ENCODE measurements around the gene PPP1R14B.

GRCh38 chr11:64196626-64197025 is 50.1 kb downstream of the PPP1R14B start:
- TF ChIP-seq CTCF (IDR thresholded peaks at IDR 0.05; ENCODE audit: low read depth, low read length, missing input control) (no peak), SP1 (IDR thresholded peaks at IDR 0.05) (no peak), ZBTB33 (IDR thresholded peaks at IDR 0.05) (no peak), ATF3 (IDR thresholded peaks at IDR 0.05) (no peak), RAD21 (IDR thresholded peaks at IDR 0.05) (no peak), EGR1 (IDR thresholded peaks at IDR 0.05; ENCODE audit: low read depth in 2 of 2) (no peak), FOXA1 (IDR thresholded peaks at IDR 0.05) (no peak), TAF1 (conservative IDR thresholded peaks at IDR 0.05) (no peak), MAX (IDR thresholded peaks at IDR 0.05) (no peak), GABPA (IDR thresholded peaks at IDR 0.05 in 1 of 2, conservative IDR thresholded peaks at IDR 0.05 in 1 of 2) (no peak), REST (IDR thresholded peaks at IDR 0.05) (no peak)
